Keratinocyte (primary cell): ENCODE measurements around the gene ZDHHC3. TPM values are rescaled to one million over a fixed set of nuclear protein-coding genes. Genes with fewer than 3 reads are reported as not detected.
A peak's percentile ranks its signal among the peaks of the same experiment; 100 is the strongest.

Source experiments
- DNase-seq: peaks from one replicate; pipeline ENCODE4 v3.0.0-alpha.2; 2011; ENCODE audit warnings: low read depth, missing footprints, low spot score
- FAIRE-seq: peaks from 2 replicates; lab custom pipeline; 2011; peaks lifted over from hg19 to GRCh38; lab: Jason Lieb, UNC
- H2AFZ ChIP-seq: 2 replicates; pipeline ENCODE4 v1.6.0; 2012; ENCODE audit warnings: low read length, control low read depth, inconsistent platforms; ENCODE audit not compliant: control insufficient read depth
- H3K27ac ChIP-seq: 2 replicates; pipeline ENCODE4 v1.5.1; 2011; ENCODE audit warnings: low read length; ENCODE audit not compliant: control insufficient read depth, insufficient read depth
- H3K27me3 ChIP-seq: 3 replicates; pipeline ENCODE4 v1.6.0; 2011; ENCODE audit warnings: low read length; ENCODE audit not compliant: control insufficient read depth, insufficient read depth; ENCODE audit errors: extremely low read depth
- H3K36me3 ChIP-seq, 2 experiments: 2 replicates in 1 of 2; 3 replicates in 1 of 2; pipeline ENCODE4 v1.5.1; 2011; ENCODE audit warnings: low read length in 2 of 2, mild to moderate bottlenecking in 1 of 2; ENCODE audit not compliant: control insufficient read depth in 2 of 2, insufficient read depth in 2 of 2; ENCODE audit errors: extremely low read depth in 1 of 2
- H3K4me1 ChIP-seq: 3 replicates; pipeline ENCODE4 v1.5.1; 2011; ENCODE audit warnings: low read length; ENCODE audit not compliant: control insufficient read depth, insufficient read depth; ENCODE audit errors: extremely low read depth
- H3K4me2 ChIP-seq: 3 replicates; pipeline ENCODE4 v1.6.0; 2011; ENCODE audit warnings: low read depth, low read length; ENCODE audit not compliant: control insufficient read depth, insufficient read depth; ENCODE audit errors: extremely low read depth
- H3K4me3 ChIP-seq, 3 experiments: fragments of 200-600 bp in 1 of 3; sonication (generic) in 1 of 3; 2 replicates in 2 of 3; 3 replicates in 1 of 3; pipeline ENCODE4 v1.5.1; 2011 to 2016; ENCODE audit warnings: low read length in 3 of 3, mild to moderate bottlenecking in 3 of 3, control low read depth in 2 of 3, inconsistent platforms in 1 of 3, low read depth in 1 of 3, mixed read lengths in 1 of 3, mixed run types in 1 of 3, moderate library complexity in 1 of 3; ENCODE audit not compliant: control insufficient read depth in 2 of 3, insufficient read depth in 2 of 3; ENCODE audit errors: extremely low read depth in 1 of 3
- H3K79me2 ChIP-seq: 2 replicates; pipeline ENCODE4 v1.6.0; 2012; ENCODE audit warnings: low read length; ENCODE audit not compliant: control insufficient read depth, insufficient read depth
- H3K9ac ChIP-seq: 3 replicates; pipeline ENCODE4 v1.6.0; 2011; ENCODE audit warnings: low read length; ENCODE audit not compliant: control insufficient read depth, insufficient read depth; ENCODE audit errors: extremely low read depth
- H3K9me1 ChIP-seq: 3 replicates; pipeline ENCODE4 v1.6.0; 2011; ENCODE audit warnings: low read length; ENCODE audit not compliant: control insufficient read depth, insufficient read depth; ENCODE audit errors: extremely low read depth
- H3K9me3 ChIP-seq: 2 replicates; pipeline ENCODE4 v1.5.1; 2012; ENCODE audit warnings: low read depth, low read length; ENCODE audit not compliant: control insufficient read depth
- H4K20me1 ChIP-seq: 3 replicates; pipeline ENCODE4 v1.6.0; 2011; ENCODE audit warnings: low read length; ENCODE audit not compliant: control insufficient read depth, insufficient read depth; ENCODE audit errors: extremely low read depth
- EZH2 ChIP-seq: IDR thresholded peaks from one replicate; pipeline ENCODE4 v1.6.1; 2012; ENCODE audit warnings: inconsistent platforms, mild to moderate bottlenecking, low read length, moderate library complexity
- dilution Hi-C: fragments of 300-500 bp; cut with MboI; formaldehyde crosslinking; loops from one replicate; pipeline ENCODE4 v1.7.0; 2020; ENCODE audit warnings: low sequenced_read_pairs; ENCODE audit not compliant: extremely low pct_ligation_motif_present
- polyA plus RNA-seq, 5 experiments: library from polyadenylated mRNA; depleted of rRNA in 3 of 5; stranded (reverse) in 3 of 5; stranded (forward) in 1 of 5; unstranded in 1 of 5; fragments of >200 nt; gene quantifications; 1 replicate in 1 of 5; 2 replicates in 3 of 5; 3 replicates in 1 of 5; pipeline versions ENCODE4 v1.2.1 to v1.2.3, GENCODE V29; 2011 to 2012; ENCODE audit warnings: missing spikeins in 2 of 5, low read depth in 1 of 5, low replicate concordance in 1 of 5
- TF ChIP-seq, protein P1 (sequence below), 3 experiments: IDR thresholded peaks in 1 of 3; conservative IDR thresholded peaks in 1 of 3; optimal IDR thresholded peaks in 1 of 3; 2 replicates in 2 of 3; 3 replicates in 1 of 3; pipeline versions ENCODE3 to v1.5.1; 2011; ENCODE audit warnings: low read length in 3 of 3, mild to moderate bottlenecking in 3 of 3, moderate library complexity in 2 of 3, control low read depth in 1 of 3, inconsistent platforms in 1 of 3; ENCODE audit not compliant: insufficient read depth in 2 of 3; ENCODE audit errors: extremely low read depth in 1 of 3

The ZDHHC3 gene
- polyA plus RNA-seq, 1 donor (not counting 4 experiments of a cell fraction or from before 2014, with no cell fraction given): 151 TPM

DNA sequence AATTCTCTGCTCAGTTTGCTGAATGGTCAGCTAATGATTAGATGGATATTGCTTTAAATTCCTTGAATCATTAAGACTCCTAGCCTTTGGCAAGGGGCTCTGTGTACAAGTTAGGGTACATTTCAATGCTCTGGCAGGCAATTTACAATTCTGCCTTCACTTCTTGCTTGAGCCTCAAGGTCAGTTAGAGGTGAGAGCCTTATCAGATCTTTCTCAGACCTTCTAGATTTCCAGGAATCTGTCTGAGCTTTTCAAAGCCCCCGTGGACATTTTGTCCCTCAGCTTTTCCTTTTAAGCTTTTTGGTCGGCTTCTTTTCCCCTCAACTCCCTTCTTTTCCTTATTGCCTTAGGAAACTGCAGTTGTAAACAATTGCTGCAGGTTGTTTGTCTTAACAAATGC is 66.9 kb downstream of the ZDHHC3 start:
- Histone ChIP-seq H3K27me3 (no peaks in the 10 kb centered on the region), H3K36me3 (no peaks in the 10 kb centered on the region), H4K20me1 (no peaks in the 10 kb centered on the region), H2AFZ (no peak overlapping the region), H3K79me2 (no peaks in the 10 kb centered on the region), H3K9me3 (peaks cover 4% of the 10 kb centered on the region), H3K9me1 (no peaks in the 10 kb centered on the region), H3K4me2 (no peak overlapping the region), H3K27ac (no peak overlapping the region), H3K4me1 (peaks cover 14% of the 10 kb centered on the region), H3K9ac (no peak overlapping the region), H3K4me3 (no peak overlapping the region)
- DNase-seq (no peak), FAIRE-seq (no peak)
- dilution Hi-C loops: no loop called here
- no peak for TF ChIP-seq EZH2
- TF ChIP-seq, protein P1, sequence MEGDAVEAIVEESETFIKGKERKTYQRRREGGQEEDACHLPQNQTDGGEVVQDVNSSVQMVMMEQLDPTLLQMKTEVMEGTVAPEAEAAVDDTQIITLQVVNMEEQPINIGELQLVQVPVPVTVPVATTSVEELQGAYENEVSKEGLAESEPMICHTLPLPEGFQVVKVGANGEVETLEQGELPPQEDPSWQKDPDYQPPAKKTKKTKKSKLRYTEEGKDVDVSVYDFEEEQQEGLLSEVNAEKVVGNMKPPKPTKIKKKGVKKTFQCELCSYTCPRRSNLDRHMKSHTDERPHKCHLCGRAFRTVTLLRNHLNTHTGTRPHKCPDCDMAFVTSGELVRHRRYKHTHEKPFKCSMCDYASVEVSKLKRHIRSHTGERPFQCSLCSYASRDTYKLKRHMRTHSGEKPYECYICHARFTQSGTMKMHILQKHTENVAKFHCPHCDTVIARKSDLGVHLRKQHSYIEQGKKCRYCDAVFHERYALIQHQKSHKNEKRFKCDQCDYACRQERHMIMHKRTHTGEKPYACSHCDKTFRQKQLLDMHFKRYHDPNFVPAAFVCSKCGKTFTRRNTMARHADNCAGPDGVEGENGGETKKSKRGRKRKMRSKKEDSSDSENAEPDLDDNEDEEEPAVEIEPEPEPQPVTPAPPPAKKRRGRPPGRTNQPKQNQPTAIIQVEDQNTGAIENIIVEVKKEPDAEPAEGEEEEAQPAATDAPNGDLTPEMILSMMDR (optimal IDR thresholded peaks at IDR 0.05 in 1 of 3, IDR thresholded peaks at IDR 0.05 in 1 of 3, conservative IDR thresholded peaks at IDR 0.05 in 1 of 3; ENCODE audit: extremely low read depth in 1 of 3, insufficient read depth in 2 of 3, low read length in 3 of 3): no peak

DNA sequence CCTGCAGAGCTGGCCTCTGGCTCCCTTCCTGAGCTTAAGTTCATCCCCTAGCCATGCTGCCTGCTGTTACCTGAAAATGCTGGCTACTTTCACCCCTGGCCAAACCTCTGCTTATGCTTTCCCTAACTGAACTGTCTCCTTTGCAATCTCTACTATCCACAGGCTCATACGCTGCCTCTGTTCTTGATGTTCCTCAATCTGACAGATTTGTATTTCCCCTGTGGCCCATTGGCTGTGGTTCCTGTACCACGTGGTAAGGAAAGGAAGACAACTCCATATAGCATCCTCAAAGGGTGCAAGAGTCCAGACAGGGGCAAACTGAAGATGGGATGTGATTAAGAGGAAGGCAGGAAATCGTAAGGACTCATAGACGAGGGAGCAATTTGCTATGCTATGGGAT is 68.4 kb downstream of the ZDHHC3 start:
- H3K27ac ChIP-seq: no peak overlapping the region
- dilution Hi-C loops: no loop called here
- no peak overlapping the region for H2AFZ ChIP-seq
- H3K4me3 ChIP-seq: no peak overlapping the region
- H3K9me1 ChIP-seq: no peaks in the 10 kb centered on the region
- H3K27me3 ChIP-seq: no peaks in the 10 kb centered on the region
- H3K36me3 ChIP-seq: no peaks in the 10 kb centered on the region
- TF ChIP-seq, protein P1 (optimal IDR thresholded peaks at IDR 0.05 in 1 of 3, IDR thresholded peaks at IDR 0.05 in 1 of 3, conservative IDR thresholded peaks at IDR 0.05 in 1 of 3; ENCODE audit: extremely low read depth in 1 of 3, insufficient read depth in 2 of 3, low read length in 3 of 3): no peak
- TF ChIP-seq EZH2: no peak
- no peaks in the 10 kb centered on the region for H4K20me1 ChIP-seq
- DNase-seq: no peak
- H3K9me3 ChIP-seq: peaks cover 4% of the 10 kb centered on the region
- H3K9ac ChIP-seq: peak overlapping the region; percentile 3
- peaks cover 14% of the 10 kb centered on the region for H3K4me1 ChIP-seq
- H3K79me2 ChIP-seq: no peaks in the 10 kb centered on the region
- FAIRE-seq: no peak
- no peak overlapping the region for H3K4me2 ChIP-seq
